Measurements from ENCODE around the gene DCHS2.

DNA sequence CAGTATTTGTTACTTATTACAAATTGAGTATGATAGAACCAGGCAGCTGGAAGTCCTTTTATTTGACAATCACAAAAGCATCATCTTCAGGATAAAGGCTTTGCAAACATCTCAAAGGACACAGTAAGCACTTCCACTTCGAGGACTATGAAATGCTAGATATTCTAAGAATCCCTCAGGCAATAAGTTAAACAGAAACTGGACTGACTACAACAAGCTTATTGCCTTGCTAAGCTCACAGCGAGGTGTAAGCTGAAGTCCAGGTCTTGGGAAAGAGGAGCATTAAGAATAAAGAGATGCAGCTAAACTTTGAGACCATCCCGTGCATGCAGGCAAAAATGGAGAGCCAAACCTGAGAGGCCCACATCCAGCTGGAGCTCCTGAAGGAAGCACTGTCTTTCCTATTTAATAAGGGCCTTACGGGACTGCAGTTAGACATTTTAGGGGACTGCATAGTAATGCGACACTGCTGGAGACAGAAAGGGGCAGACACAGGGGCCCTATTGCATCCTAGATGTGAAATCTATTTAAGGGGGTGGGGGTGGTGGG lies 38.7 kb downstream of the DCHS2 start:
- TF ChIP-seq, protein P1, sequence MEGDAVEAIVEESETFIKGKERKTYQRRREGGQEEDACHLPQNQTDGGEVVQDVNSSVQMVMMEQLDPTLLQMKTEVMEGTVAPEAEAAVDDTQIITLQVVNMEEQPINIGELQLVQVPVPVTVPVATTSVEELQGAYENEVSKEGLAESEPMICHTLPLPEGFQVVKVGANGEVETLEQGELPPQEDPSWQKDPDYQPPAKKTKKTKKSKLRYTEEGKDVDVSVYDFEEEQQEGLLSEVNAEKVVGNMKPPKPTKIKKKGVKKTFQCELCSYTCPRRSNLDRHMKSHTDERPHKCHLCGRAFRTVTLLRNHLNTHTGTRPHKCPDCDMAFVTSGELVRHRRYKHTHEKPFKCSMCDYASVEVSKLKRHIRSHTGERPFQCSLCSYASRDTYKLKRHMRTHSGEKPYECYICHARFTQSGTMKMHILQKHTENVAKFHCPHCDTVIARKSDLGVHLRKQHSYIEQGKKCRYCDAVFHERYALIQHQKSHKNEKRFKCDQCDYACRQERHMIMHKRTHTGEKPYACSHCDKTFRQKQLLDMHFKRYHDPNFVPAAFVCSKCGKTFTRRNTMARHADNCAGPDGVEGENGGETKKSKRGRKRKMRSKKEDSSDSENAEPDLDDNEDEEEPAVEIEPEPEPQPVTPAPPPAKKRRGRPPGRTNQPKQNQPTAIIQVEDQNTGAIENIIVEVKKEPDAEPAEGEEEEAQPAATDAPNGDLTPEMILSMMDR (conservative IDR thresholded peaks at IDR 0.05) = no peak
- TF ChIP-seq EZH2 (IDR thresholded peaks at IDR 0.05; ENCODE audit: low read depth) = no peak
